GM13977 (cell line): ENCODE data around the gene FCER1G.

Experiments
- DNase-seq: peaks from one replicate; pipeline ENCODE4 v3.0.0; 2012; ENCODE audit warnings: low spot score
- in situ Hi-C: fragments of 300-500 bp; cut with MboI; formaldehyde crosslinking; loops from one replicate; pipeline ENCODE4 v1.12.0; 2022; ENCODE audit warnings: low sequenced_read_pairs, low pct_unique_long_range_greater_than_20kb, mixed read lengths, inconsistent platforms; ENCODE audit not compliant: unreplicated experiment
- TF ChIP-seq, protein P1 (sequence below): IDR thresholded peaks from 2 replicates; pipeline ENCODE4 v1.5.1; 2012; ENCODE audit warnings: mild to moderate bottlenecking, control low read depth; ENCODE audit not compliant: insufficient read depth; ENCODE audit errors: extremely low read depth, missing control alignments

FCER1G gene

DNA sequence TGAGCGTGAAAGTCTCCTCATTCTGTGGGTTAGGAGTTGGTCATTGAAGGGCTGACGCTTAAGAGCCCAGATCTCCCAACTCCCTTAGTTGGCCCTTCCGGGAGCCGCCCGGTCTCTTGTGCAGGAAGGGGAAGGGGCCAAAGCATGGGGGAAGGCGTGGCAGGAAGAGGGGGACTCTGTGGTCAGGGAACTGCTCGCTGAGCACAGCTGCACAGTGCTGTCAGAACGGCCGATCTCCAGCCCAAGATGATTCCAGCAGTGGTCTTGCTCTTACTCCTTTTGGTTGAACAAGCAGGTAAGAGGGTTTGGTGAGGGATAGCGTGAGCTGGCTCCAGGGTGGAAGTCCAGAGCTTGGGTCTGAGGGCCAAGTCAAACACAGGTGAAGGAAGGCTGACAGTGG is at the start of gene FCER1G:
Gene FCER1G (plus strand): TSS at position 220 of the 400 bp plus-strand sequence. CDS start 27 bp downstream, at position 247.
- in situ Hi-C loops = loop anchor here (10.0 kb wide), 1 partner anchor 160 kb away; no protein-coding TSS in a partner anchor
- TF ChIP-seq, protein P1, sequence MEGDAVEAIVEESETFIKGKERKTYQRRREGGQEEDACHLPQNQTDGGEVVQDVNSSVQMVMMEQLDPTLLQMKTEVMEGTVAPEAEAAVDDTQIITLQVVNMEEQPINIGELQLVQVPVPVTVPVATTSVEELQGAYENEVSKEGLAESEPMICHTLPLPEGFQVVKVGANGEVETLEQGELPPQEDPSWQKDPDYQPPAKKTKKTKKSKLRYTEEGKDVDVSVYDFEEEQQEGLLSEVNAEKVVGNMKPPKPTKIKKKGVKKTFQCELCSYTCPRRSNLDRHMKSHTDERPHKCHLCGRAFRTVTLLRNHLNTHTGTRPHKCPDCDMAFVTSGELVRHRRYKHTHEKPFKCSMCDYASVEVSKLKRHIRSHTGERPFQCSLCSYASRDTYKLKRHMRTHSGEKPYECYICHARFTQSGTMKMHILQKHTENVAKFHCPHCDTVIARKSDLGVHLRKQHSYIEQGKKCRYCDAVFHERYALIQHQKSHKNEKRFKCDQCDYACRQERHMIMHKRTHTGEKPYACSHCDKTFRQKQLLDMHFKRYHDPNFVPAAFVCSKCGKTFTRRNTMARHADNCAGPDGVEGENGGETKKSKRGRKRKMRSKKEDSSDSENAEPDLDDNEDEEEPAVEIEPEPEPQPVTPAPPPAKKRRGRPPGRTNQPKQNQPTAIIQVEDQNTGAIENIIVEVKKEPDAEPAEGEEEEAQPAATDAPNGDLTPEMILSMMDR = no peak
- DNase-seq = no peak

DNA sequence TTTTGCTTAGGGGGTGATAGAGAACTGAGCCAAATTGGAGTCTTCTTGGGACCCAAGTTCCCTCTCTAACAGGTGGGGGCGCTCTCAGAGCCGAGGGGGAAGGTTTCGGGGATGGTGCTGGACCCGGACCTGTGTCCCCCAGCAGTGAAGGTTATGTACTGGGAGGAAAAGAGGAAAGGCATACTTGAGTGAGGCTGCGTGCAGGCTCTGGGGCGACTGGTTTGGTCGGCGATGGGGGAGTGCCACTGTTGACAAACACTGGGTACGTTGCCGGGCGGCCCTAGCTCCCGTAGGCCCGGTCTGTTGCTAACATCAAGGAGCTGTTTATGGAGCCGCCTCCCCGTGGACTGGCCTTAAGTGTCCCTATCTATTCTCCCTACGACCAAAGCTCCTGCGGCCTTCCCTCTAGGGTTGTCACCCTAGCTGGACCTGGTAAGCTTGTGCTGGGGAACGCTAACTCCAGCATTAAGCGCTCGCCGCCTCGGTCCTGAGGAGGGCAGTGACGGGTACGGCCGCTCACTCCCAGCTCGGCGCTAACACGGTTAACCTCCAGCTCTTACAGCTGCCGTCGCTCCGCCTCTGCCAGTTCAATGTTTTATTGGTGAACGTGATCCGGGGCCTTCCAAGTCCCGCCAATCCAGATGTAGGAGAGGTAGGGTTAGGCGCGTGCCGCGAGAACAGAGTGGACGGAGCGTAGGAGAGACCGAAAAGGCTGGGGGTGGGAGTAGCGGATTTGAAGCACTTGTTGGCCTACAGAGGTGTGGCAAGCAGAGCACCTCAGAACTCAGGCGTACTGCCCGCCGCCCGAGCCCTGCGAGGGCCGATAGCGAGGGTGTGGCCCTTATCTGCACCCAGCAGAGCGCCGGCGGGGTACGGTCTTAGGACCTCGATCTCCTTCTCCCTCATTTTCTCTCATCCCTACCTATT is 49.1 kb upstream of the FCER1G start, which contains the start of gene PPOX:
Gene PPOX (plus strand): TSS at position 685 of the 927 bp plus-strand sequence. CDS start 422 bp downstream, outside the sequence.
- TF ChIP-seq, protein P1 = peak; percentile 54
- DNase-seq = peak; percentile 91
- in situ Hi-C loops = no loop called here

DNA sequence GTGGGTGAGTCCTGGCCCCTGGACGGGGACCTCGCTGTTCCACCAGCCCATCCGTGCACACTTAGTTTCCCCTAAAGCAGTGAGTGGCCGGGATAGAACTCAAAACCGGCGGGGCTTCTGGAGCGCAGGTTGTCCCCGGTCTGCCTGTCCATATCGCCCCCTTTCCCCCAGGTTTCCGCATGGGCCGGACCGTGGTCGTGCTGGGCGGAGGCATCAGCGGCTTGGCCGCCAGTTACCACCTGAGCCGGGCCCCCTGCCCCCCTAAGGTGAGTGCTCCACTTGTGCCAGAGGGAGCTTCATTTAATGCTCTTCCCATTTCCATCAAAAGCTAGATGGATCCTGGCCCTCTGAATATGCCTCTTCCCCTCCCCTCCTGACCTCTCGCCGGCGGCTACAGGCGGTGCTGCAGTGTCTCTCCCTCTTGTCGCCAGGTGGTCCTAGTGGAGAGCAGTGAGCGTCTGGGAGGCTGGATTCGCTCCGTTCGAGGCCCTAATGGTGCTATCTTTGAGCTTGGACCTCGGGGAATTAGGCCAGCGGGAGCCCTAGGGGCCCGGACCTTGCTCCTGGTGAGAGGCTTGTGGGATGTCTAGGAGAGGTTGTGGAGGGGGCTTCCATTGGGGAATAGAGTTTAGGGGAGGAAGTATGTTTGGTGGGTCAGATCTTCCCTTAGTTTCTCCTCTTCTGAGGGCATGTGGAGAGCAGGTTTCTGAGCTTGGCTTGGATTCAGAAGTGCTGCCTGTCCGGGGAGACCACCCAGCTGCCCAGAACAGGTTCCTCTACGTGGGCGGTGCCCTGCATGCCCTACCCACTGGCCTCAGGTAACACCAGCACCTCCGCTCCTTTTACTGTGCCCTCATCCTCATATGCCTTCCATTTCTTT is 48.2 kb upstream of the FCER1G start:
- TF ChIP-seq, protein P1 = no peak
- DNase-seq = no peak
- in situ Hi-C loops = no loop called here

DNA sequence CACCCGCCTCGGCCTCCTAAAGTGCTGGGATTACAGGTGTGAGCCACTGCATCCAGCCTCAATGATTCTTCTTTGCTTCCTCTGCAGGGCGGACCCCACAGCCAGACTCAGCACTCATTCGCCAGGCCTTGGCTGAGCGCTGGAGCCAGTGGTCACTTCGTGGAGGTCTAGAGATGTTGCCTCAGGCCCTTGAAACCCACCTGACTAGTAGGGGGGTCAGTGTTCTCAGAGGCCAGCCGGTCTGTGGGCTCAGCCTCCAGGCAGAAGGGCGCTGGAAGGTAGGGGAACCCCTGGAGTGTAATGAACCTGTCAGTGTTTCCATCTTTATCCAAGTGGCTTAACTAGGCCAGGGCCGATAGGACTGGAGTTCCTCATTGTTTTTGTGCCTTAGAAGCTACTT is 46.2 kb upstream of the FCER1G start:
- no peak for DNase-seq
- TF ChIP-seq, protein P1 = no peak
- in situ Hi-C loops = no loop called here

DNA sequence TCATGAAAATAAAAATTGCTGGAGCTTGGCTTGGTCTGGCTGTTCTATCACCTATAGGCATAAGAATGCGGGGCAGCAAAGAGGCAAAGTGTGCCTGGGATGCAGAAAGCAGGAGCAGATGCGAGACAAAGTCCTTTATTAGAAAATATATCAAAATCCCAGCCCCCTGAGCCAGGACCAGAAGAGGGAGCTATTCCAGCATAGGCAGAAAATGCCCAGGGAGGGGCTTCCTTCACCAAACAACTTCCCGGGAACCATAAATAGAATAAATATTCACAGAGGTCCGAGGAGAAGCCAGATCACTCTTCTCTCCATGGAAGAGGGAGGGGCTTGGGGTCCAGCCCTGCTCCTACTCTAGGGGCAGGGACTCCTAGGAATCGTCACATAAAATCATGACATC is 43.9 kb upstream of the FCER1G start:
- no peak for DNase-seq
- in situ Hi-C loops = no loop called here
- TF ChIP-seq, protein P1 = no peak

DNA sequence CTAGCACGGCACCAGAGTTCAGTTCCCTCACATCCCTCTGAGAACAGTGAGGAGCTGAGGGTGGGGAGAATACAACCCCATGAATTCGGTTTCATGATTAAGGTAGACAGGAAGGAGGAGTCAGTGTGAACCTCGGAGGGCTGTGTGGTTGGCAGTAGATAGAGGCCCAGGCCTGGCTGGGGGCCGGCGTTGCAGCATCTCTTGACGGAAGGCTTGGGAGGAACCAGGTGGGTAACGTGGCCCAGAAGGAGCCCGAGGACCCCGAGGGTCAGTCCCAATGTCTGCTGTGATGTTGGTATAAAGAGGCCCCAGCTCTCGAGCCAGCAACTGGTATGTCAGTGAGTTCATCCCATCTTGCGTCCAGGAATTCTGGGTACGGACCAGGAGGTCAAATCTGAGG is 43.4 kb upstream of the FCER1G start:
- in situ Hi-C loops = no loop called here
- TF ChIP-seq, protein P1 = no peak
- no peak for DNase-seq
